ENCODE measurements around the gene EEF1A2.

- TF ChIP-seq CTCF (IDR thresholded peaks at IDR 0.05), result no peak
- TF ChIP-seq POLR2A (IDR thresholded peaks at IDR 0.05), result no peak
- TF ChIP-seq EP300 (IDR thresholded peaks at IDR 0.05), result no peak
These were observed 24.2 kb upstream of the EEF1A2 start for GRCh38 chr20:63522981-63523611.

All from tibial nerve (tissue), 4 donors.